HepG2 (cell line): ENCODE measurements around the gene RRBP1. TPM values are rescaled to one million over a fixed set of nuclear protein-coding genes. Genes with fewer than 3 reads are reported as not detected.

Experiments
- ATM ChIP-seq: fragments of 450-650 bp; IDR thresholded peaks from 2 replicates; pipeline ENCODE4 v1.7.1; 2017; ENCODE audit warnings: mild to moderate bottlenecking, borderline replicate concordance
- FLYWCH1 ChIP-seq: sonication (generic); formaldehyde crosslinking; IDR thresholded peaks from 2 replicates; pipeline ENCODE4 v1.8.1; 2023; ENCODE audit warnings: mild to moderate bottlenecking, missing genetic modification reagents
- HOXA3 ChIP-seq: sonication (generic); formaldehyde crosslinking; IDR thresholded peaks from 2 replicates; pipeline ENCODE4 v1.5.0; 2020; ENCODE audit warnings: missing genetic modification reagents
- IRF2 ChIP-seq: IDR thresholded peaks from 2 replicates; pipeline ENCODE4 v1.6.1; 2018; ENCODE audit warnings: missing genetic modification reagents, missing compliant biosample characterization
- SNRNP70 ChIP-seq: fragments of 200-400 bp; formaldehyde crosslinking; IDR thresholded peaks from 2 replicates; pipeline ENCODE4 v1.6.1; 2017; ENCODE audit warnings: mild to moderate bottlenecking, low read depth, low read length, moderate library complexity
- ZFP1 ChIP-seq: IDR thresholded peaks from 2 replicates; pipeline ENCODE4 v1.6.1; 2016
- ZNF12 ChIP-seq: sonication (generic); formaldehyde crosslinking; IDR thresholded peaks from 2 replicates; pipeline ENCODE4 v1.5.0; 2020; ENCODE audit warnings: missing genetic modification reagents
- ZNF432 ChIP-seq: sonication (generic); formaldehyde crosslinking; IDR thresholded peaks from 2 replicates; pipeline ENCODE4 v1.5.0; 2020; ENCODE audit warnings: missing genetic modification reagents, mild to moderate bottlenecking, borderline replicate concordance
- ZNF446 ChIP-seq: sonication (generic); formaldehyde crosslinking; IDR thresholded peaks from 2 replicates; pipeline ENCODE4 v1.5.0; 2020; ENCODE audit warnings: mild to moderate bottlenecking, missing genetic modification reagents
- polyA plus RNA-seq, 8 experiments: library from polyadenylated mRNA; depleted of rRNA in 3 of 8; stranded (reverse) in 7 of 8; unstranded in 1 of 8; fragments of >200 nt; fragmentation: Illumina TruSeq in 4 of 8; extraction: Trizol in 4 of 8; gene quantifications; 2 replicates each; pipeline versions ENCODE4 v1.2.1 to v1.2.3, GENCODE V29; 2011 to 2016; ENCODE audit warnings: low read depth in 4 of 8, missing spikeins in 1 of 8, mixed read lengths in 1 of 8; ENCODE audit not compliant: insufficient read depth in 1 of 8
- total RNA-seq, 5 experiments: library from RNA; depleted of rRNA; stranded (reverse); fragments of >200 nt; fragmentation: Illumina TruSeq; extraction: Trizol; gene quantifications; 2 replicates each; pipeline ENCODE4 v1.2.3, GENCODE V29; 2016; ENCODE audit warnings: low read depth in 1 of 5
- TF ChIP-seq, protein P1 (sequence below): sonication (generic); formaldehyde crosslinking; IDR thresholded peaks from 2 replicates; pipeline ENCODE4 v1.5.1; 2020; ENCODE audit warnings: mild to moderate bottlenecking, missing genetic modification reagents, moderate library complexity
- TF ChIP-seq, protein P2 (sequence below): sonication (generic); formaldehyde crosslinking; IDR thresholded peaks from 2 replicates; pipeline ENCODE4 v1.4.0; 2020; ENCODE audit warnings: missing genetic modification reagents, borderline replicate concordance
- TF ChIP-seq, protein P3 (sequence below): sonication (generic); formaldehyde crosslinking; IDR thresholded peaks from 2 replicates; pipeline ENCODE4 v1.5.0; 2020; ENCODE audit warnings: missing genetic modification reagents
- TF ChIP-seq, protein P4 (sequence below): sonication (generic); formaldehyde crosslinking; IDR thresholded peaks from 2 replicates; pipeline ENCODE4 v1.4.0; 2020; ENCODE audit warnings: missing genetic modification reagents
- TF ChIP-seq, protein P5 (sequence below): IDR thresholded peaks from 2 replicates; pipeline ENCODE4 v1.6.1; 2016; ENCODE audit warnings: missing biosample characterization, missing genetic modification reagents, low read depth
- TF ChIP-seq, protein P6 (sequence below): sonication (generic); formaldehyde crosslinking; IDR thresholded peaks from 2 replicates; pipeline ENCODE4 v1.4.0; 2020; ENCODE audit warnings: missing genetic modification reagents

RRBP1 gene
- total and polyA plus RNA-seq, 2 of the 13 experiments (the other 11 are each of a cell fraction or from before 2014, with no cell fraction given), result 150 to 222 TPM

DNA sequence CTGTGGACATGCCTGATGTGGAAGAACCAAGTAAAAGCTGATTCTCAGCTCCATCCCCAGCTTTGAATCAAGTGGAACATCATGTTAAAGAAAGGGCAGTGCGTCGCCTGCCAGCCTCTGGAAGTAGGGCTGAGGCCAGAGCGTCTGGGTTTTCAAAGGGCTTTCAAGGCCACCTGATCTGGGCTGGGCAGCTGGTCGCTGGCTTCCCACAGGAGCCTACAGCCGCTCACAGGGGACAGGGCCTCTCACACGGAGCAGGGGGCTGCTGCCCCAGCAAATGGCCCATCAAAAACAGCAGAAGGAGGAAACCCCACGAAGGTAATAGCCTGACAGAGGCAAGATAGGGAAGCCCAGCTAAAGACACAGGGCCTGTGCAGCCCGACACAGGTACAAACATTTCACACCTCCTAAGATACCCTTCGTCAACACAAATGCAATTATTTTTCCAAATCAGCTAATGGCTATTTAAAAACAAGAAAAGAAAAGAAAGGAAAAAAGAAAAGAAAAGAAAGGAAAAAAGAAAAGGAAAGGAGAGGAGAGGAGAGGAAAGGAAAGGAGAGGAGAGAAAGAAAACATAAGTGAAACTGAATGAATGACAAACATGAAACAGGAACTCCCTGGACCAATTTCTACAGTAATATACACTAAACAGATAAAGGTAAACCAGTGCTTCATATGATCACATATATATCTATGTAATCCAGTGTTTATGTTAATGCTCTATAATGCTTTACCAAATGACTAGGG, 24.8 kb downstream of the RRBP1 start (continued):
- TF ChIP-seq, protein P1, sequence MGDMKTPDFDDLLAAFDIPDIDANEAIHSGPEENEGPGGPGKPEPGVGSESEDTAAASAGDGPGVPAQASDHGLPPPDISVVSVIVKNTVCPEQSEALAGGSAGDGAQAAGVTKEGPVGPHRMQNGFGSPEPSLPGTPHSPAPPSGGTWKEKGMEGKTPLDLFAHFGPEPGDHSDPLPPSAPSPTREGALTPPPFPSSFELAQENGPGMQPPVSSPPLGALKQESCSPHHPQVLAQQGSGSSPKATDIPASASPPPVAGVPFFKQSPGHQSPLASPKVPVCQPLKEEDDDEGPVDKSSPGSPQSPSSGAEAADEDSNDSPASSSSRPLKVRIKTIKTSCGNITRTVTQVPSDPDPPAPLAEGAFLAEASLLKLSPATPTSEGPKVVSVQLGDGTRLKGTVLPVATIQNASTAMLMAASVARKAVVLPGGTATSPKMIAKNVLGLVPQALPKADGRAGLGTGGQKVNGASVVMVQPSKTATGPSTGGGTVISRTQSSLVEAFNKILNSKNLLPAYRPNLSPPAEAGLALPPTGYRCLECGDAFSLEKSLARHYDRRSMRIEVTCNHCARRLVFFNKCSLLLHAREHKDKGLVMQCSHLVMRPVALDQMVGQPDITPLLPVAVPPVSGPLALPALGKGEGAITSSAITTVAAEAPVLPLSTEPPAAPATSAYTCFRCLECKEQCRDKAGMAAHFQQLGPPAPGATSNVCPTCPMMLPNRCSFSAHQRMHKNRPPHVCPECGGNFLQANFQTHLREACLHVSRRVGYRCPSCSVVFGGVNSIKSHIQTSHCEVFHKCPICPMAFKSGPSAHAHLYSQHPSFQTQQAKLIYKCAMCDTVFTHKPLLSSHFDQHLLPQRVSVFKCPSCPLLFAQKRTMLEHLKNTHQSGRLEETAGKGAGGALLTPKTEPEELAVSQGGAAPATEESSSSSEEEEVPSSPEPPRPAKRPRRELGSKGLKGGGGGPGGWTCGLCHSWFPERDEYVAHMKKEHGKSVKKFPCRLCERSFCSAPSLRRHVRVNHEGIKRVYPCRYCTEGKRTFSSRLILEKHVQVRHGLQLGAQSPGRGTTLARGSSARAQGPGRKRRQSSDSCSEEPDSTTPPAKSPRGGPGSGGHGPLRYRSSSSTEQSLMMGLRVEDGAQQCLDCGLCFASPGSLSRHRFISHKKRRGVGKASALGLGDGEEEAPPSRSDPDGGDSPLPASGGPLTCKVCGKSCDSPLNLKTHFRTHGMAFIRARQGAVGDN (CRISPR knock-in tag), result peak; percentile 44
- TF ChIP-seq ZFP1 (CRISPR knock-in tag) (no peak), SNRNP70 (no peak), HOXA3 (0 out of 2 replicates have a peak, but pooled peaks have one; percentile 6), ZNF12 (CRISPR knock-in tag) (no peak), ZNF446 (CRISPR knock-in tag) (no peak), ZNF432 (CRISPR knock-in tag) (no peak), FLYWCH1 (no peak), IRF2 (CRISPR knock-in tag) (no peak), ATM (no peak)
- TF ChIP-seq, protein P2, sequence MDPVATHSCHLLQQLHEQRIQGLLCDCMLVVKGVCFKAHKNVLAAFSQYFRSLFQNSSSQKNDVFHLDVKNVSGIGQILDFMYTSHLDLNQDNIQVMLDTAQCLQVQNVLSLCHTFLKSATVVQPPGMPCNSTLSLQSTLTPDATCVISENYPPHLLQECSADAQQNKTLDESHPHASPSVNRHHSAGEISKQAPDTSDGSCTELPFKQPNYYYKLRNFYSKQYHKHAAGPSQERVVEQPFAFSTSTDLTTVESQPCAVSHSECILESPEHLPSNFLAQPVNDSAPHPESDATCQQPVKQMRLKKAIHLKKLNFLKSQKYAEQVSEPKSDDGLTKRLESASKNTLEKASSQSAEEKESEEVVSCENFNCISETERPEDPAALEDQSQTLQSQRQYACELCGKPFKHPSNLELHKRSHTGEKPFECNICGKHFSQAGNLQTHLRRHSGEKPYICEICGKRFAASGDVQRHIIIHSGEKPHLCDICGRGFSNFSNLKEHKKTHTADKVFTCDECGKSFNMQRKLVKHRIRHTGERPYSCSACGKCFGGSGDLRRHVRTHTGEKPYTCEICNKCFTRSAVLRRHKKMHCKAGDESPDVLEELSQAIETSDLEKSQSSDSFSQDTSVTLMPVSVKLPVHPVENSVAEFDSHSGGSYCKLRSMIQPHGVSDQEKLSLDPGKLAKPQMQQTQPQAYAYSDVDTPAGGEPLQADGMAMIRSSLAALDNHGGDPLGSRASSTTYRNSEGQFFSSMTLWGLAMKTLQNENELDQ (CRISPR knock-in tag), result no peak
- TF ChIP-seq, protein P3, sequence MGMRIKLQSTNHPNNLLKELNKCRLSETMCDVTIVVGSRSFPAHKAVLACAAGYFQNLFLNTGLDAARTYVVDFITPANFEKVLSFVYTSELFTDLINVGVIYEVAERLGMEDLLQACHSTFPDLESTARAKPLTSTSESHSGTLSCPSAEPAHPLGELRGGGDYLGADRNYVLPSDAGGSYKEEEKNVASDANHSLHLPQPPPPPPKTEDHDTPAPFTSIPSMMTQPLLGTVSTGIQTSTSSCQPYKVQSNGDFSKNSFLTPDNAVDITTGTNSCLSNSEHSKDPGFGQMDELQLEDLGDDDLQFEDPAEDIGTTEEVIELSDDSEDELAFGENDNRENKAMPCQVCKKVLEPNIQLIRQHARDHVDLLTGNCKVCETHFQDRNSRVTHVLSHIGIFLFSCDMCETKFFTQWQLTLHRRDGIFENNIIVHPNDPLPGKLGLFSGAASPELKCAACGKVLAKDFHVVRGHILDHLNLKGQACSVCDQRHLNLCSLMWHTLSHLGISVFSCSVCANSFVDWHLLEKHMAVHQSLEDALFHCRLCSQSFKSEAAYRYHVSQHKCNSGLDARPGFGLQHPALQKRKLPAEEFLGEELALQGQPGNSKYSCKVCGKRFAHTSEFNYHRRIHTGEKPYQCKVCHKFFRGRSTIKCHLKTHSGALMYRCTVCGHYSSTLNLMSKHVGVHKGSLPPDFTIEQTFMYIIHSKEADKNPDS (CRISPR knock-in tag), result no peak
- TF ChIP-seq, protein P4, sequence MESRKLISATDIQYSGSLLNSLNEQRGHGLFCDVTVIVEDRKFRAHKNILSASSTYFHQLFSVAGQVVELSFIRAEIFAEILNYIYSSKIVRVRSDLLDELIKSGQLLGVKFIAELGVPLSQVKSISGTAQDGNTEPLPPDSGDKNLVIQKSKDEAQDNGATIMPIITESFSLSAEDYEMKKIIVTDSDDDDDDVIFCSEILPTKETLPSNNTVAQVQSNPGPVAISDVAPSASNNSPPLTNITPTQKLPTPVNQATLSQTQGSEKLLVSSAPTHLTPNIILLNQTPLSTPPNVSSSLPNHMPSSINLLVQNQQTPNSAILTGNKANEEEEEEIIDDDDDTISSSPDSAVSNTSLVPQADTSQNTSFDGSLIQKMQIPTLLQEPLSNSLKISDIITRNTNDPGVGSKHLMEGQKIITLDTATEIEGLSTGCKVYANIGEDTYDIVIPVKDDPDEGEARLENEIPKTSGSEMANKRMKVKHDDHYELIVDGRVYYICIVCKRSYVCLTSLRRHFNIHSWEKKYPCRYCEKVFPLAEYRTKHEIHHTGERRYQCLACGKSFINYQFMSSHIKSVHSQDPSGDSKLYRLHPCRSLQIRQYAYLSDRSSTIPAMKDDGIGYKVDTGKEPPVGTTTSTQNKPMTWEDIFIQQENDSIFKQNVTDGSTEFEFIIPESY, result 0 out of 2 replicates have a peak, but pooled peaks have one; percentile 11
- TF ChIP-seq, protein P5, sequence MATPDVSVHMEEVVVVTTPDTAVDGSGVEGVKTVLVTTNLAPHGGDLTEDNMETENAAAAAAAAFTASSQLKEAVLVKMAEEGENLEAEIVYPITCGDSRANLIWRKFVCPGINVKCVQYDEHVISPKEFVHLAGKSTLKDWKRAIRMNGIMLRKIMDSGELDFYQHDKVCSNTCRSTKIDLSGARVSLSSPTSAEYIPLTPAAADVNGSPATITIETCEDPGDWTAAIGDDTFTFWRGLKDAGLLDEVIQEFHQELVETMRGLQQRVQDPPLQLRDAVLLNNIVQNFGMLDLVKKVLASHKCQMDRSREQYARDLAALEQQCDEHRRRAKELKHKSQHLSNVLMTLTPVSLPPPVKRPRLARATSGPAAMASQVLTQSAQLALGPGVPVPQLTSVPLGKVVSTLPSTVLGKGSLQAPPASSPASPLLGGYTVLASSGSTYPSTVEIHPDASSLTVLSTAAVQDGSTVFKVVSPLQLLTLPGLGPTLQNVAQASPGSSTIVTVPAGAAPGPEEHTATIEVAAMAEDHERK (CRISPR knock-in tag), result no peak
- TF ChIP-seq, protein P6, sequence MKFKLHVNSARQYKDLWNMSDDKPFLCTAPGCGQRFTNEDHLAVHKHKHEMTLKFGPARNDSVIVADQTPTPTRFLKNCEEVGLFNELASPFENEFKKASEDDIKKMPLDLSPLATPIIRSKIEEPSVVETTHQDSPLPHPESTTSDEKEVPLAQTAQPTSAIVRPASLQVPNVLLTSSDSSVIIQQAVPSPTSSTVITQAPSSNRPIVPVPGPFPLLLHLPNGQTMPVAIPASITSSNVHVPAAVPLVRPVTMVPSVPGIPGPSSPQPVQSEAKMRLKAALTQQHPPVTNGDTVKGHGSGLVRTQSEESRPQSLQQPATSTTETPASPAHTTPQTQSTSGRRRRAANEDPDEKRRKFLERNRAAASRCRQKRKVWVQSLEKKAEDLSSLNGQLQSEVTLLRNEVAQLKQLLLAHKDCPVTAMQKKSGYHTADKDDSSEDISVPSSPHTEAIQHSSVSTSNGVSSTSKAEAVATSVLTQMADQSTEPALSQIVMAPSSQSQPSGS (CRISPR knock-in tag), result no peak
